Endothelial cell of umbilical vein (primary cell): ENCODE results near the gene AMBP. TPM values are rescaled to one million over a fixed set of nuclear protein-coding genes. Genes with fewer than 3 reads are reported as not detected.

Experiments
- BruUV-seq: library from RNA; stranded (reverse); fragments of 400-500 nt; replicated peaks from 2 replicates; lab custom pipeline; 2021; lab: Mats Ljungman, UMichigan
- CTCF ChIA-PET: fragments of 300-600, 350-600 bp; sonication (Branson Sonifier 250); formaldehyde crosslinking; loops from one replicate; lab custom pipeline; 2021; ENCODE audit warnings: antibody characterized with exemption, inconsistent platforms; lab: Charles Lee
- POLR2A ChIA-PET: fragments of 300-600, 350-600 bp; sonication (Branson Sonifier 250); formaldehyde crosslinking; loops from one replicate; lab custom pipeline; 2021; ENCODE audit warnings: antibody characterized with exemption, inconsistent platforms; lab: Charles Lee
- DNase-seq: peaks from one replicate; pipeline ENCODE4 v3.0.0-alpha.2; 2011; ENCODE audit warnings: low read depth, low spot score
- FAIRE-seq: peaks from 2 replicates; lab custom pipeline; 2011; peaks lifted over from hg19 to GRCh38; lab: Jason Lieb, UNC
- H2AFZ ChIP-seq: 2 replicates; pipeline ENCODE4 v1.6.0; 2012; ENCODE audit warnings: low read depth, low read length, control low read depth, inconsistent platforms
- H3K27ac ChIP-seq: 2 replicates; pipeline ENCODE4 v1.5.1; 2011; ENCODE audit warnings: low read depth, mild to moderate bottlenecking, control low read depth, low read length, moderate library complexity; ENCODE audit not compliant: insufficient read depth
- H3K27me3 ChIP-seq, 2 experiments: 2 replicates each; pipeline versions ENCODE4 v1.6.0 to v1.6.1; 2011; ENCODE audit warnings: low read length in 2 of 2, mixed read lengths in 1 of 2; ENCODE audit not compliant: control insufficient read depth in 2 of 2, insufficient read depth in 2 of 2
- H3K36me3 ChIP-seq, 2 experiments: 2 replicates in 1 of 2; 3 replicates in 1 of 2; pipeline ENCODE4 v1.5.1; 2011; ENCODE audit warnings: low read length in 2 of 2, mild to moderate bottlenecking in 1 of 2, moderate library complexity in 1 of 2; ENCODE audit not compliant: control insufficient read depth in 2 of 2, insufficient read depth in 2 of 2; ENCODE audit errors: extremely low read depth in 1 of 2
- H3K4me1 ChIP-seq: 3 replicates; pipeline ENCODE4 v1.5.1; 2011; ENCODE audit warnings: mild to moderate bottlenecking, low read length; ENCODE audit not compliant: control insufficient read depth, insufficient read depth; ENCODE audit errors: extremely low read depth
- H3K4me2 ChIP-seq: 2 replicates; pipeline ENCODE4 v1.6.1; 2011; ENCODE audit warnings: low read length, control low read depth, mixed read lengths; ENCODE audit not compliant: insufficient read depth
- H3K4me3 ChIP-seq, 3 experiments: fragments of 200-600 bp in 1 of 3; sonication (generic), shearing (Covaris generic) in 1 of 3; replicated peaks in 1 of 3; 2 replicates each; pipeline ENCODE4 v1.5.1; 2011 to 2016; ENCODE audit warnings: control low read depth in 3 of 3, low read length in 3 of 3, mild to moderate bottlenecking in 2 of 3, inconsistent platforms in 1 of 3, low read depth in 1 of 3, moderate library complexity in 1 of 3; ENCODE audit not compliant: insufficient read depth in 1 of 3
- H3K79me2 ChIP-seq: 2 replicates; pipeline ENCODE4 v1.6.0; 2012; ENCODE audit warnings: low read length, inconsistent platforms; ENCODE audit not compliant: control insufficient read depth, insufficient read depth
- H3K9ac ChIP-seq: replicated peaks from 2 replicates; pipeline ENCODE3; 2011; ENCODE audit warnings: low read length, control low read depth; ENCODE audit not compliant: insufficient read depth; ENCODE audit errors: extremely low read depth
- H3K9me1 ChIP-seq: replicated peaks from 3 replicates; pipeline ENCODE4 v1.6.0; 2011; ENCODE audit warnings: mild to moderate bottlenecking, low read length; ENCODE audit not compliant: control insufficient read depth, insufficient read depth; ENCODE audit errors: extremely low read depth
- H3K9me3 ChIP-seq: replicated peaks from 2 replicates; pipeline ENCODE4 v1.5.1; 2012; ENCODE audit warnings: low read length, inconsistent platforms; ENCODE audit not compliant: control insufficient read depth, insufficient read depth
- H4K20me1 ChIP-seq: replicated peaks from 2 replicates; pipeline ENCODE3; 2011; ENCODE audit warnings: mild to moderate bottlenecking, low read length; ENCODE audit not compliant: control insufficient read depth, insufficient read depth; ENCODE audit errors: extremely low read depth
- GATA2 ChIP-seq: IDR thresholded peaks from 2 replicates; pipeline ENCODE4 v1.7.0; 2011; ENCODE audit warnings: low read depth, mild to moderate bottlenecking, moderate library complexity, mixed read lengths, low read length; ENCODE audit not compliant: insufficient read length, insufficient read depth
- MYC ChIP-seq: IDR thresholded peaks from one replicate; pipeline ENCODE4 v1.6.1; 2011; ENCODE audit warnings: mild to moderate bottlenecking, low read depth, low read length
- POLR2A ChIP-seq: IDR thresholded peaks from 2 replicates; pipeline ENCODE4 v1.6.1; 2012; ENCODE audit warnings: low read depth, mild to moderate bottlenecking, control low read depth, low read length
- POLR2AphosphoS5 ChIP-seq: IDR thresholded peaks from 2 replicates; pipeline ENCODE4 v1.6.1; 2012; ENCODE audit warnings: low read depth, mild to moderate bottlenecking, control low read depth, low read length, moderate library complexity; ENCODE audit not compliant: insufficient read depth
- dilution Hi-C: fragments of 300-500 bp; cut with MboI; formaldehyde crosslinking; loops from one replicate; pipeline ENCODE4 v1.15.0; 2019; ENCODE audit warnings: low sequenced_read_pairs; ENCODE audit not compliant: extremely low pct_ligation_motif_present
- intact Hi-C: fragments of 100-400 bp; cut with micrococcal nuclease; formaldehyde crosslinking; loops from one replicate; pipeline ENCODE4 v1.10.0; 2022
- polyA plus RNA-seq, 4 experiments: library from polyadenylated mRNA; depleted of rRNA in 3 of 4; stranded (reverse) in 3 of 4; unstranded in 1 of 4; fragments of >200 nt; gene quantifications; 2 replicates each; pipeline versions ENCODE4 v1.2.1 to v1.2.3, GENCODE V29; 2011 to 2012; ENCODE audit warnings: missing spikeins in 1 of 4
- total RNA-seq: library from RNA; stranded (reverse); gene quantifications from 2 replicates; pipeline ENCODE4 v1.2.3, GENCODE V29; 2021
- TF ChIP-seq, protein P1 (sequence below): IDR thresholded peaks from 2 replicates; pipeline ENCODE4 v1.6.1; 2011; ENCODE audit not compliant: insufficient read depth, insufficient read length

The AMBP gene
- total and polyA plus RNA-seq, 2 donors (not counting 3 experiments of a cell fraction or from before 2014, with no cell fraction given) = not detected

DNA sequence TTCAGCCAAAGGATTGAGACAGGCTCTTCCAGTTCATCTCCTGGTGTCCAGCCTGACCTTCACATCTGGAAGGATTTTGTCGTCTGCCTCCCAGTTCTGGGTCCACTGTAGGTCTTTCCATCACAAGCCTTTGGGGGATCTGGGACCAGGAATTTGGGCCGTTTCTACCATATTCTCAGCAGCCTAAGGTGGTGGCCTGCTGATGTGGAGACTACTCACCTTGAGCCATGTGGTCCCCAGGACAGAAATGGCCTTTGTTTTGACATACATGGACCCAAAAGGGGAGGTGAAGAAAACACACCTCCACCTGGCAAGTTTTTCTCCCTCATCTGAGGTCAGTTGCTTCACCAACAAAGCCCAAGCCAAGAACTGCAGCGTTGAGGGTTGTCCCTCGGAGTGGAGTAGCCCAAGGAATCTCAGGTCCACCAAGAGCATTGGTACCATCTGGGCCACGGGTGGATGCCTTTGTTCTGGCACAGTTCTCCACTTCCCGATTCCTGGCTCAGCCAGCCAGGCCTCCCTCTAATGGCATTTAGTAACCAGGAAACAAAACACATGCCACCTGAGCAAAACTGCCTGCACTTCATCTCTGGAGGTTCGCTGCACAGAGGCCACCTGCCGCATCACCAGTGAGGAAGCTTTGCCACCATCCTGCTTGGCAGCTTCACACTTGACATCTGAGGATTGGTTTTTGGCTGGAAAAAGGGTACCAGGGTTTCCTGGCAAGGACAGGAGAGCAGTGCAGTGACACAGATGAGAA is 24.7 kb downstream of the AMBP start:
- H3K27ac ChIP-seq = no peak overlapping the region
- intact Hi-C loops = no loop called here
- DNase-seq = no peak

DNA sequence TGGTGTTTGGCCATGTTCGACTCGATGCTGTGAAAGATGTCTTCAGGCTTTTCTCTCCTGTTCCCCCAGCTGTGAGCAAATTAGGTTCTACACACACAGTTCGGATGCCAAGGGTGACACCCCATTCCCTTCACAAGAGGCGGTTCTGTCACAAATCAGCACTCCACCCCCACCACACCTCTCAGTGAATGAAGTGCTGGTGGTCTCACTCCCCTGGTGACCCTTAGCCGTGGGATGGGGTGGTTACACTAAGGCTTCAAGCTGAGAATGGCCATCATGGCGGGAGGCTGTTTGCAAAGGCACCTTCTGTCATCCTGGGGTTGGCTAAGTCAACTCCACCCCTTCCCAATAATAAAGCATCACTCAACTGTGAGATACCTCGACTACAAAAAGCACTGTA is 26.4 kb downstream of the AMBP start:
- Histone ChIP-seq H3K27ac (no peak overlapping the region), H3K9ac (no peak overlapping the region), H3K27me3 (no peaks in the 10 kb centered on the region), H2AFZ (no peak overlapping the region), H3K36me3 (peaks cover 21 to 43% of the 10 kb centered on the region in 2 experiments), H3K9me1 (no peaks in the 10 kb centered on the region), H3K4me3 (no peak overlapping the region), H4K20me1 (no peaks in the 10 kb centered on the region), H3K79me2 (no peaks in the 10 kb centered on the region), H3K9me3 (no peaks in the 10 kb centered on the region), H3K4me2 (no peak overlapping the region), H3K4me1 (peaks cover 3% of the 10 kb centered on the region)
- intact Hi-C loops (no loop called here), dilution Hi-C loops (no loop called here)
- DNase-seq = no peak
- ChIA-PET CTCF (interaction anchor here (1.4 kb wide), 2 partner anchors 250 to 314 kb away, joined by 3 to 4 read pairs; no protein-coding TSS in a partner anchor), POLR2A (no interaction called here)
- no TSS peak for BruUV-seq
- FAIRE-seq = no peak
- TF ChIP-seq POLR2A = no peak
- no peak for TF ChIP-seq MYC
- no peak for TF ChIP-seq GATA2

More for the DNA sequence above, 24.7 kb downstream of the AMBP start:
- Histone ChIP-seq H3K4me1 (no peaks in the 10 kb centered on the region), H3K4me2 (no peak overlapping the region), H2AFZ (no peak overlapping the region), H3K36me3 (peaks cover 9 to 40% of the 10 kb centered on the region in 2 experiments), H3K9me1 (no peaks in the 10 kb centered on the region), H3K79me2 (no peaks in the 10 kb centered on the region), H3K27me3 (no peaks in the 10 kb centered on the region), H4K20me1 (no peaks in the 10 kb centered on the region), H3K9ac (no peak overlapping the region), H3K9me3 (no peaks in the 10 kb centered on the region), H3K4me3 (no peak overlapping the region)
- dilution Hi-C loops = no loop called here
- ChIA-PET POLR2A (no interaction called here), CTCF (no interaction called here)
- no peak for FAIRE-seq
- no TSS peak for BruUV-seq
- TF ChIP-seq POLR2AphosphoS5 (no peak), POLR2A (no peak)
- TF ChIP-seq, protein P1, sequence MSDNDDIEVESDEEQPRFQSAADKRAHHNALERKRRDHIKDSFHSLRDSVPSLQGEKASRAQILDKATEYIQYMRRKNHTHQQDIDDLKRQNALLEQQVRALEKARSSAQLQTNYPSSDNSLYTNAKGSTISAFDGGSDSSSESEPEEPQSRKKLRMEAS = no peak
